Measurements from ENCODE around the gene RGMB.
A peak's percentile ranks its signal among the peaks of the same experiment; 100 is the strongest.

The RGMB gene

DNA sequence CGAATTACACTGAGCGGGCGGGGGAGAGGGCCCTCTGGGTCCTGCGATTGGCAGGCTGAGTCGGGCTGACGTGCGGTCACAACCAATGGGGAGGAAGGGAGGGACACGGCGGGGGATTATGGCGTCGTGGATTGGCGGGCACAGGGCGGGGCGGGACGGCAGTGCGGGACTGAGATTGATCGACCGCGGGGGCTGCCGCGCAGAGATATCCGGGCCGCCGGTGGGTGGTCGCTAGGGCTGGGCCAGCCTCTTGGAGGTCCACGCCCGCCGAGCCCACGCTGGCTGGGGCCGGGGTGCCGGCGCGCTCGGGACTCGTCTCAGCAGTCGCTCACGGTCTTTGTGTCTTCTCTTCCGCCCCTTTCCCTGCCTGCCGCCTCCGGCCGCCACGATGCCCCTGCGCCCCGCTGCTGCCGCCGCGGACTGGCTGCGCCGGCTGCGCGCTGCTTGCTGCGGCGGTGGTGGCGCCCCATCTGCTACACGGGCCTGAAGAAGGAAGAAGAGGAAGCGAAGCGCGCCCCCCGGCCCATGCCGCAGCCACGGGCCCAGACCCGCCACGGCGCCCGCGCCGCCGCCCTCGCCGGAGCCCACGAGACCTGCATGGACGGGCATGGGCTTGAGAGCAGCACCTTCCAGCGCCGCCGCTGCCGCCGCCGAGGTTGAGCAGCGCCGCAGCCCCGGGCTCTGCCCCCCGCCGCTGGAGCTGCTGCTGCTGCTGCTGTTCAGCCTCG, at the start of gene RGMB (continued):
- TF ChIP-seq, protein P1, sequence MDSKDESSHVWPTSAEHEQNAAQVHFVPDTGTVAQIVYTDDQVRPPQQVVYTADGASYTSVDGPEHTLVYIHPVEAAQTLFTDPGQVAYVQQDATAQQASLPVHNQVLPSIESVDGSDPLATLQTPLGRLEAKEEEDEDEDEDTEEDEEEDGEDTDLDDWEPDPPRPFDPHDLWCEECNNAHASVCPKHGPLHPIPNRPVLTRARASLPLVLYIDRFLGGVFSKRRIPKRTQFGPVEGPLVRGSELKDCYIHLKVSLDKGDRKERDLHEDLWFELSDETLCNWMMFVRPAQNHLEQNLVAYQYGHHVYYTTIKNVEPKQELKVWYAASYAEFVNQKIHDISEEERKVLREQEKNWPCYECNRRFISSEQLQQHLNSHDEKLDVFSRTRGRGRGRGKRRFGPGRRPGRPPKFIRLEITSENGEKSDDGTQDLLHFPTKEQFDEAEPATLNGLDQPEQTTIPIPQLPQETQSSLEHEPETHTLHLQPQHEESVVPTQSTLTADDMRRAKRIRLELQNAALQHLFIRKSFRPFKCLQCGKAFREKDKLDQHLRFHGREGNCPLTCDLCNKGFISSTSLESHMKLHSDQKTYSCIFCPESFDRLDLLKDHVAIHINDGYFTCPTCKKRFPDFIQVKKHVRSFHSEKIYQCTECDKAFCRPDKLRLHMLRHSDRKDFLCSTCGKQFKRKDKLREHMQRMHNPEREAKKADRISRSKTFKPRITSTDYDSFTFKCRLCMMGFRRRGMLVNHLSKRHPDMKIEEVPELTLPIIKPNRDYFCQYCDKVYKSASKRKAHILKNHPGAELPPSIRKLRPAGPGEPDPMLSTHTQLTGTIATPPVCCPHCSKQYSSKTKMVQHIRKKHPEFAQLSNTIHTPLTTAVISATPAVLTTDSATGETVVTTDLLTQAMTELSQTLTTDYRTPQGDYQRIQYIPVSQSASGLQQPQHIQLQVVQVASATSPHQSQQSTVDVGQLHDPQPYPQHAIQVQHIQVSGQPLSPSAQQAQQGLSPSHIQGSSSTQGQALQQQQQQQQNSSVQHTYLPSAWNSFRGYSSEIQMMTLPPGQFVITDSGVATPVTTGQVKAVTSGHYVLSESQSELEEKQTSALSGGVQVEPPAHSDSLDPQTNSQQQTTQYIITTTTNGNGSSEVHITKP (tag by site-specific recombination; IDR thresholded peaks at IDR 0.05) = peak; percentile 7; the same call in 1 of the 2 replicates
- TF ChIP-seq KLF9 (tag by site-specific recombination; IDR thresholded peaks at IDR 0.05; ENCODE audit: low read depth) (peak; percentile 36; the same call in 1 of the 2 replicates), OVOL3 (tag by site-specific recombination; IDR thresholded peaks at IDR 0.05) (no peak), ZNF157 (tag by site-specific recombination; IDR thresholded peaks at IDR 0.05) (no peak), ZNF214 (tag by site-specific recombination; IDR thresholded peaks at IDR 0.05; ENCODE audit: borderline replicate concordance) (no peak), ZEB2 (tag by site-specific recombination; IDR thresholded peaks at IDR 0.05) (peak; percentile 23; the same call in 1 of the 2 replicates), ZNF48 (tag by site-specific recombination; IDR thresholded peaks at IDR 0.05) (no peak), ZNF843 (tag by site-specific recombination; IDR thresholded peaks at IDR 0.05) (0 out of 2 replicates have a peak, but pooled peaks have one; percentile 24), ZXDB (tag by site-specific recombination; IDR thresholded peaks at IDR 0.05) (peak; percentile 74), ZNF221 (tag by site-specific recombination; IDR thresholded peaks at IDR 0.05; ENCODE audit: borderline replicate concordance) (no peak), ZNF473 (tag by site-specific recombination; IDR thresholded peaks at IDR 0.05) (no peak), ZNF132 (tag by site-specific recombination; IDR thresholded peaks at IDR 0.05; ENCODE audit: borderline replicate concordance) (no peak), KLF1 (tag by site-specific recombination; IDR thresholded peaks at IDR 0.05) (peak; percentile 58; the same call in 1 of the 2 replicates), EGR2 (tag by site-specific recombination; IDR thresholded peaks at IDR 0.05; ENCODE audit: low read depth) (peak; percentile 85), ZNF623 (tag by site-specific recombination; IDR thresholded peaks at IDR 0.05) (no peak), GFI1B (tag by site-specific recombination; IDR thresholded peaks at IDR 0.05) (peak; percentile 98), ZNF391 (tag by site-specific recombination; IDR thresholded peaks at IDR 0.05; ENCODE audit: borderline replicate concordance, low read depth) (0 out of 2 replicates have a peak, but pooled peaks have one; percentile 12), ZFHX2 (tag by site-specific recombination; conservative IDR thresholded peaks at IDR 0.05) (peak; percentile 79), ZBTB8A (tag by site-specific recombination; IDR thresholded peaks at IDR 0.05) (0 out of 2 replicates have a peak, but pooled peaks have one; percentile 3), KLF10 (tag by site-specific recombination; IDR thresholded peaks at IDR 0.05) (no peak), ZFP69B (tag by site-specific recombination; IDR thresholded peaks at IDR 0.05) (peak; percentile 2; the same call in 1 of the 2 replicates)
- TF ChIP-seq, protein P2, sequence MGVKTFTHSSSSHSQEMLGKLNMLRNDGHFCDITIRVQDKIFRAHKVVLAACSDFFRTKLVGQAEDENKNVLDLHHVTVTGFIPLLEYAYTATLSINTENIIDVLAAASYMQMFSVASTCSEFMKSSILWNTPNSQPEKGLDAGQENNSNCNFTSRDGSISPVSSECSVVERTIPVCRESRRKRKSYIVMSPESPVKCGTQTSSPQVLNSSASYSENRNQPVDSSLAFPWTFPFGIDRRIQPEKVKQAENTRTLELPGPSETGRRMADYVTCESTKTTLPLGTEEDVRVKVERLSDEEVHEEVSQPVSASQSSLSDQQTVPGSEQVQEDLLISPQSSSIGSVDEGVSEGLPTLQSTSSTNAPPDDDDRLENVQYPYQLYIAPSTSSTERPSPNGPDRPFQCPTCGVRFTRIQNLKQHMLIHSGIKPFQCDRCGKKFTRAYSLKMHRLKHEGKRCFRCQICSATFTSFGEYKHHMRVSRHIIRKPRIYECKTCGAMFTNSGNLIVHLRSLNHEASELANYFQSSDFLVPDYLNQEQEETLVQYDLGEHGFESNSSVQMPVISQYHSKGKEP (tag by site-specific recombination; IDR thresholded peaks at IDR 0.05) = 0 out of 2 replicates have a peak, but pooled peaks have one; percentile 8
- TF ChIP-seq, protein P3, sequence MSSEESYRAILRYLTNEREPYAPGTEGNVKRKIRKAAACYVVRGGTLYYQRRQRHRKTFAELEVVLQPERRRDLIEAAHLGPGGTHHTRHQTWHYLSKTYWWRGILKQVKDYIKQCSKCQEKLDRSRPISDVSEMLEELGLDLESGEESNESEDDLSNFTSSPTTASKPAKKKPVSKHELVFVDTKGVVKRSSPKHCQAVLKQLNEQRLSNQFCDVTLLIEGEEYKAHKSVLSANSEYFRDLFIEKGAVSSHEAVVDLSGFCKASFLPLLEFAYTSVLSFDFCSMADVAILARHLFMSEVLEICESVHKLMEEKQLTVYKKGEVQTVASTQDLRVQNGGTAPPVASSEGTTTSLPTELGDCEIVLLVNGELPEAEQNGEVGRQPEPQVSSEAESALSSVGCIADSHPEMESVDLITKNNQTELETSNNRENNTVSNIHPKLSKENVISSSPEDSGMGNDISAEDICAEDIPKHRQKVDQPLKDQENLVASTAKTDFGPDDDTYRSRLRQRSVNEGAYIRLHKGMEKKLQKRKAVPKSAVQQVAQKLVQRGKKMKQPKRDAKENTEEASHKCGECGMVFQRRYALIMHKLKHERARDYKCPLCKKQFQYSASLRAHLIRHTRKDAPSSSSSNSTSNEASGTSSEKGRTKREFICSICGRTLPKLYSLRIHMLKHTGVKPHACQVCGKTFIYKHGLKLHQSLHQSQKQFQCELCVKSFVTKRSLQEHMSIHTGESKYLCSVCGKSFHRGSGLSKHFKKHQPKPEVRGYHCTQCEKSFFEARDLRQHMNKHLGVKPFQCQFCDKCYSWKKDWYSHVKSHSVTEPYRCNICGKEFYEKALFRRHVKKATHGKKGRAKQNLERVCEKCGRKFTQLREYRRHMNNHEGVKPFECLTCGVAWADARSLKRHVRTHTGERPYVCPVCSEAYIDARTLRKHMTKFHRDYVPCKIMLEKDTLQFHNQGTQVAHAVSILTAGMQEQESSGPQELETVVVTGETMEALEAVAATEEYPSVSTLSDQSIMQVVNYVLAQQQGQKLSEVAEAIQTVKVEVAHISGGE (tag by site-specific recombination; conservative IDR thresholded peaks at IDR 0.05; ENCODE audit: low read depth) = no peak; the same call in 1 of the 2 replicates
- TF ChIP-seq, protein P4, sequence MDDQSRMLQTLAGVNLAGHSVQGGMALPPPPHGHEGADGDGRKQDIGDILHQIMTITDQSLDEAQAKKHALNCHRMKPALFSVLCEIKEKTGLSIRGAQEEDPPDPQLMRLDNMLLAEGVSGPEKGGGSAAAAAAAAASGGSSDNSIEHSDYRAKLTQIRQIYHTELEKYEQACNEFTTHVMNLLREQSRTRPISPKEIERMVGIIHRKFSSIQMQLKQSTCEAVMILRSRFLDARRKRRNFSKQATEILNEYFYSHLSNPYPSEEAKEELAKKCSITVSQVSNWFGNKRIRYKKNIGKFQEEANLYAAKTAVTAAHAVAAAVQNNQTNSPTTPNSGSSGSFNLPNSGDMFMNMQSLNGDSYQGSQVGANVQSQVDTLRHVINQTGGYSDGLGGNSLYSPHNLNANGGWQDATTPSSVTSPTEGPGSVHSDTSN (CRISPR knock-in tag; IDR thresholded peaks at IDR 0.05) = peak; percentile 74; the same call in 1 of the 2 replicates
- TF ChIP-seq, protein P5, sequence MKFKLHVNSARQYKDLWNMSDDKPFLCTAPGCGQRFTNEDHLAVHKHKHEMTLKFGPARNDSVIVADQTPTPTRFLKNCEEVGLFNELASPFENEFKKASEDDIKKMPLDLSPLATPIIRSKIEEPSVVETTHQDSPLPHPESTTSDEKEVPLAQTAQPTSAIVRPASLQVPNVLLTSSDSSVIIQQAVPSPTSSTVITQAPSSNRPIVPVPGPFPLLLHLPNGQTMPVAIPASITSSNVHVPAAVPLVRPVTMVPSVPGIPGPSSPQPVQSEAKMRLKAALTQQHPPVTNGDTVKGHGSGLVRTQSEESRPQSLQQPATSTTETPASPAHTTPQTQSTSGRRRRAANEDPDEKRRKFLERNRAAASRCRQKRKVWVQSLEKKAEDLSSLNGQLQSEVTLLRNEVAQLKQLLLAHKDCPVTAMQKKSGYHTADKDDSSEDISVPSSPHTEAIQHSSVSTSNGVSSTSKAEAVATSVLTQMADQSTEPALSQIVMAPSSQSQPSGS (tag by site-specific recombination; IDR thresholded peaks at IDR 0.05; ENCODE audit: low read depth) = no peak
- TF ChIP-seq, protein P6, sequence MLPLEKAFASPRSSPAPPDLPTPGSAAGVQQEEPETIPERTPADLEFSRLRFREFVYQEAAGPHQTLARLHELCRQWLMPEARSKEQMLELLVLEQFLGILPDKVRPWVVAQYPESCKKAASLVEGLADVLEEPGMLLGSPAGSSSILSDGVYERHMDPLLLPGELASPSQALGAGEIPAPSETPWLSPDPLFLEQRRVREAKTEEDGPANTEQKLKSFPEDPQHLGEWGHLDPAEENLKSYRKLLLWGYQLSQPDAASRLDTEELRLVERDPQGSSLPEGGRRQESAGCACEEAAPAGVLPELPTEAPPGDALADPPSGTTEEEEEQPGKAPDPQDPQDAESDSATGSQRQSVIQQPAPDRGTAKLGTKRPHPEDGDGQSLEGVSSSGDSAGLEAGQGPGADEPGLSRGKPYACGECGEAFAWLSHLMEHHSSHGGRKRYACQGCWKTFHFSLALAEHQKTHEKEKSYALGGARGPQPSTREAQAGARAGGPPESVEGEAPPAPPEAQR (tag by site-specific recombination; IDR thresholded peaks at IDR 0.05) = no peak

Data from HEK293 (cell line).